PC-9 (cell line): ENCODE results near the gene UGT1A5.

Source experiments
- EZH2 ChIP-seq: fragments of 200-600 bp; sonication (generic); IDR thresholded peaks from 2 replicates; pipeline ENCODE4 v1.8.0; 2017; ENCODE audit warnings: antibody characterized with exemption, low read depth
- TF ChIP-seq, protein P1 (sequence below): fragments of 200-600 bp; sonication (generic); conservative IDR thresholded peaks from 2 replicates; pipeline ENCODE4 v1.6.1; 2017; ENCODE audit warnings: mixed run types, antibody characterized with exemption, mild to moderate bottlenecking, moderate library complexity

DNA sequence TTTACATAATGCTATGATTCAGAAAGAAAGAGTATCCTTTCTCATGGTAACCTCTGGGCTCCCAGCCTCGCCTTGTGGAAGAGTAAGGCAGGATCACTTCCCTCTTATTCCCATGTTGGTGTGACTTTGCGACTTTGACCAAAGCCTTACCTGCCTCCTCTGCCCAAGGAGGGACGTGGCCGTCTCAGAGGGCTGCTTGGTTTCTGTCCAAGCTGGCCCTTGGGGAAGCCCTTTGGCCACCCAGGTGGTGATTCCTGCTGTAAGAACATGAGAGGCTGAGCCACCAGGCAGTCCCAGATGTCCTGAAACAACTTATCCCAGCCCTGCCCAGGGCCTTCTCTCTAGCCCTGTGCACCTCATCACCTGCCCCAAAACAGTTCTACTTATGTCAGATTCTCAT lies 14.0 kb upstream of the UGT1A5 start:
- TF ChIP-seq, protein P1, sequence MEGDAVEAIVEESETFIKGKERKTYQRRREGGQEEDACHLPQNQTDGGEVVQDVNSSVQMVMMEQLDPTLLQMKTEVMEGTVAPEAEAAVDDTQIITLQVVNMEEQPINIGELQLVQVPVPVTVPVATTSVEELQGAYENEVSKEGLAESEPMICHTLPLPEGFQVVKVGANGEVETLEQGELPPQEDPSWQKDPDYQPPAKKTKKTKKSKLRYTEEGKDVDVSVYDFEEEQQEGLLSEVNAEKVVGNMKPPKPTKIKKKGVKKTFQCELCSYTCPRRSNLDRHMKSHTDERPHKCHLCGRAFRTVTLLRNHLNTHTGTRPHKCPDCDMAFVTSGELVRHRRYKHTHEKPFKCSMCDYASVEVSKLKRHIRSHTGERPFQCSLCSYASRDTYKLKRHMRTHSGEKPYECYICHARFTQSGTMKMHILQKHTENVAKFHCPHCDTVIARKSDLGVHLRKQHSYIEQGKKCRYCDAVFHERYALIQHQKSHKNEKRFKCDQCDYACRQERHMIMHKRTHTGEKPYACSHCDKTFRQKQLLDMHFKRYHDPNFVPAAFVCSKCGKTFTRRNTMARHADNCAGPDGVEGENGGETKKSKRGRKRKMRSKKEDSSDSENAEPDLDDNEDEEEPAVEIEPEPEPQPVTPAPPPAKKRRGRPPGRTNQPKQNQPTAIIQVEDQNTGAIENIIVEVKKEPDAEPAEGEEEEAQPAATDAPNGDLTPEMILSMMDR: no peak
- no peak for TF ChIP-seq EZH2
